ENCODE measurements around the gene VASH1.

VASH1 gene

GRCh38 chr14:76786601-76787000 lies 25.3 kb downstream of the VASH1 start:
- no peak for DNase-seq

- DNase-seq = no peak
Measured at GRCh38 chr14:76792422-76792821, 31.2 kb downstream of the VASH1 start.

GRCh38 chr14:76793324-76793723 lies 32.1 kb downstream of the VASH1 start:
- no peak for DNase-seq

GRCh38 chr14:76793956-76794355 lies 32.7 kb downstream of the VASH1 start:
- DNase-seq = no peak

GRCh38 chr14:76806446-76806845 lies 45.2 kb downstream of the VASH1 start:
- DNase-seq = no peak

GRCh38 chr14:76808011-76808410 lies 46.7 kb downstream of the VASH1 start:
- no peak for DNase-seq

GRCh38 chr14:76808990-76809389 lies 47.7 kb downstream of the VASH1 start:
- DNase-seq = no peak

- DNase-seq = no peak
Measured at GRCh38 chr14:76810525-76810924, 49.3 kb downstream of the VASH1 start.

- DNase-seq = no peak
Measured at GRCh38 chr14:76810953-76811400, 49.7 kb downstream of the VASH1 start.

GRCh38 chr14:76811561-76811960 lies 50.3 kb downstream of the VASH1 start:
- no peak for DNase-seq

GRCh38 chr14:76812093-76812421 lies 50.8 kb downstream of the VASH1 start:
- DNase-seq = no peak

- DNase-seq = peak; percentile 96
Measured at GRCh38 chr14:76812422-76813383, 51.4 kb downstream of the VASH1 start, which contains the start of gene ANGEL1. Gene ANGEL1, minus strand, starts transcription at chr14:76812882. Its CDS starts 55 bp downstream, at chr14:76812827.

GRCh38 chr14:76814726-76815645 lies 53.7 kb downstream of the VASH1 start:
- peak; percentile 81 for DNase-seq

GRCh38 chr14:76820700-76821099 lies 59.4 kb downstream of the VASH1 start:
- DNase-seq = no peak

- no peak for DNase-seq
Measured at GRCh38 chr14:76826122-76826521, 64.9 kb downstream of the VASH1 start, which contains the start of gene LRRC74A. Gene LRRC74A, plus strand, starts transcription at chr14:76826408. Its CDS starts 290 bp downstream, at chr14:76826698.

GRCh38 chr14:76827696-76828296 lies 66.5 kb downstream of the VASH1 start:
- no peak for DNase-seq

GRCh38 chr14:76828339-76829012 lies 67.2 kb downstream of the VASH1 start:
- no peak for DNase-seq

- no peak for DNase-seq
Measured at GRCh38 chr14:76829013-76829365, 67.7 kb downstream of the VASH1 start.

- peak; percentile 82 for DNase-seq
Measured at GRCh38 chr14:76829650-76830421, 68.6 kb downstream of the VASH1 start.

GRCh38 chr14:76830556-76830955 lies 69.3 kb downstream of the VASH1 start:
- DNase-seq = no peak

GRCh38 chr14:76832503-76832988 lies 71.3 kb downstream of the VASH1 start:
- no peak for DNase-seq

Data from femur (tissue), 1 donor.